Right lobe of liver (tissue), 4 donors: ENCODE data around the gene PRR15L.

Experiments used
- CTCF ChIP-seq, 4 donors: fragments of 200-600 bp in 3 of 4; fragments of 450-650 bp in 1 of 4; IDR thresholded peaks; one replicate each; pipeline versions ENCODE4 v1.5.1 to v1.8.0; 2016 to 2022; ENCODE audit warnings: antibody characterized with exemption in 4 of 4, mild to moderate bottlenecking in 2 of 4
- POLR2A ChIP-seq: fragments of 450-650 bp; IDR thresholded peaks from one replicate; pipeline ENCODE4 v1.6.1; 2017; ENCODE audit warnings: antibody characterized with exemption, mild to moderate bottlenecking
- donor health status: DM: no; HTN: no; CAD: no.
- donor health status: DM: no; HTN: no; CAD: no.
- donor health status: DM: no; HTN: yes; CAD: no.

- no peak for TF ChIP-seq POLR2A
- TF ChIP-seq CTCF (IDR thresholded peaks at IDR 0.05): no peak
These were observed 22.9 kb upstream of the PRR15L start for GRCh38 chr17:47980541-47980940.
